GM19240 (cell line): ENCODE results near the gene CRADD.
"Not testable (repeated sequence)": the region's sequence is repeated elsewhere in the genome, so short reads cannot be mapped to it uniquely, and the experiment has no call there.

Experiments used
- DNase-seq: peaks from one replicate; pipeline ENCODE4 v3.0.0; 2011; ENCODE audit warnings: low spot score; ENCODE audit not compliant: insufficient read length

Gene CRADD

DNA sequence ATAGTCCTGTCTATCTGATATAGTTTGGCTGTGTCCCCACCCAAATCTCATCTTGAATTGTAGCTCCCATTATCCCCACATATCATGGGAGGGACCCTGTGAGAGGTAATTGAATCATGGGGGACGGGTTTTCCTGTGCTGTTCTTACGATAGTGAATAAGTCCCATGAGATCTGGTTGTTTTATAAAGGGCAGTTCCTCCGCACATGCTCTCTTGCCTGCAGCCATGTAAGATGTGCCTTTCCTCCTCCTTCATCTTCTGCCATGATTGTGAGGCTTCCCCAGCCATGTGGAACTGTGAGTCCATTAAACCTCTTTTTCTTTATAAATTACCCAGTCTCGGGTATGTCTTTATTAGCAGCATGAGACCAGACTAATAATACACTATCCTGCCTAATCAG, 251.9 kb downstream of the CRADD start:
- DNase-seq = not testable (repeated sequence)

DNA sequence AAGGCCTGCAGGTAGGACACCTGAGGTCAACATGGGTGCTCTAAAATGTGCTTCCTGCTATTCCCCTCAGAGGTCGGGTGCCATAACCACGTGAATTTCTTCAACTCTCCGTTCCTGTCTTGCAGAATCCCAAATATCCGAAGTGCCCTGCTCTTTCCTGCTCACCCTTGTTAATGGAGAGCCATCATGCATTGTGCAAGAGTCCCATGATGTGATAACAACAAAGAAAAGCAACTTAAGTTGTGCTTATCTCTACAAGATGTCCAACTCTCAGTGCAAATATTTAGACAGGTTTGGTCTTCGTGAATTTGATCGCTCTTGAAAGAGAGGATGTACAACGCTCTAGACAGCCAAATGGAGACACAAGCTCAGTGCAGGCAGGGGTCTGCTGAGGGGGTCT, 260.6 kb downstream of the CRADD start:
- no peak for DNase-seq

DNA sequence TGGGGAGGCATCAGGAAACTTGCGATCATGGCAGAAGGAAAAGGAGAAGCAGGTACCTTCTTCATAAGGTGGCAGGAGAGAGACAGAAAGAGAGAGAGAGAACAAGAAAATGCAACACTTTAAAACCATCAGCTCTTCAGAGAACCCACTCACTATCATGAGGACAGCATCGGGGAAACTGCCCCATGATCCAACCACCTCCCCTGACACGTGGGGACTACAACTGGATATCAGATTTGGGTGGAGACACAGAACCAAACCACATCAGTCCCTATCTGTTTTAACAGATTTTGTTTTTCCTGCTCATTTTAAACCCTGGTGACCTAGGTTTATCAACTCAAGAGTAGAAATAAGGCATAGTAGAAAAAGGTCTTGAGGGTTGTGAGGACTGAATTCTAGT, 261.1 kb downstream of the CRADD start:
- no peak for DNase-seq

DNA sequence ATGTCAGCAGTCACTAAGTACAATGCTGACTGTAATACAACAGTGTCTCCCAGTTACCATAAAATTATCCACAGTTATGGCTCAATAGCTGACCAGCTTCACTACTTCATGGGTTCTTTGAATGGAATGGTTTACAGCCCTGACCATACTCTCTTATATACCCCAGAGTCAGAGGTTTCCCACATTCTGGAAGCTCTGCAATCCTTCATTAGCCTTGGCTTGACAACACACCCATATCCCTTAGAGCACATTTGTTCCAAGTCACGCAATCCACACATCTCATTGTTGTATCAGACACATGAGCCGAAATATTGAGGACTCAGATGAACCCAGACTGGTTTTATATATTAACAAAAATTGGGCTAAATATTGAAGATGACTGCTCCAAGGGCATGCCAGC, 261.8 kb downstream of the CRADD start:
- DNase-seq = no peak

DNA sequence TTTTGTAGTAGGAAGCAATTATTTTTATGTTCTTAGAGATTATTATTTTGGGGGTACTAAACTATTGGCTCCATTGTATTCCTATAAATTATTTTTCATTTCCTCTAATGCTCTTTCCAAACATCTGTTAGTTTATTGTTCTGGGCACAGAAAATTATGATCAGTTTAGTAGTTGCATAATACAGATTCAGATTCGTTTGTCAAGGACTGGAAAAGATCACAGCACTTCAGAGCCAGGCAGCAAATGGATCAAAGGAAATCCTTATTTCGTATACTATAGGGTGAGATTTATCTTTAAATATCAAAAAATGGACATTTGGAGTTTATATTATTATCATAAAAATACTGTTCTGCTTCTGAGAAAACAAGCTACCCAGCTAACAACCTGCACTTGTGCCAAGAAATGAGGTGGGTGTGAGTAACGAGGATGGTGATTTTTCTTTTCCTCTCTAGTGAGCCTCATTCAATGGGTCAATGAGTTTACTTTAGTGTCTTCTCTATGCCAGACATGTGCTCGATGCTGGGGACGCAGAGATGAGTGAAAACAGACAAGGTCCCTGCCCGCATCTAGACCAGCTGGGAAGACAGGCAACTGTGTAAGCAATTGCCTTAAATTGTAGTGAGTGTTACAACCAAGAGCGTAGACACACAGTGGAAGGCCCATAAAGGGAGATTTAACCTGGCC, 262.6 kb downstream of the CRADD start:
- no peak for DNase-seq

DNA sequence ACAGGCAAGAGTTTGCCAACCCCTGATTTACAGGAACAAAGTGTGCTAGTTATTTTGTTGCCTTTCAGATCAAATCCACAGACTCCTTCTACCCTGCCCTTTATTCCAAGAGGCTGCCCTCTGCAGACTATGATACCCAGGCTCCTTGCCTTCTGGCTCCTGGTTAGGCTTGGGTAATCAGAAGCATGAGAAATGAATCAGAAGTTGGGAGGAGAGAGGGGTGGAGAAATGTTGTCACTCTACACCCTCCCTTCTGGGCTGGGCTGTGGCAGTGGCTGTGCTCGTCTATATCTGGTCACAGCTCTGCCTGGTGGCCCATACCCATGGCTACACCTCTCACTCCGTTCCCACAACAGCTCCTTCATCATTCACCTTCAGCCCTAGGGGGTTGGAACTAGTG, 266.6 kb downstream of the CRADD start:
- DNase-seq = no peak

DNA sequence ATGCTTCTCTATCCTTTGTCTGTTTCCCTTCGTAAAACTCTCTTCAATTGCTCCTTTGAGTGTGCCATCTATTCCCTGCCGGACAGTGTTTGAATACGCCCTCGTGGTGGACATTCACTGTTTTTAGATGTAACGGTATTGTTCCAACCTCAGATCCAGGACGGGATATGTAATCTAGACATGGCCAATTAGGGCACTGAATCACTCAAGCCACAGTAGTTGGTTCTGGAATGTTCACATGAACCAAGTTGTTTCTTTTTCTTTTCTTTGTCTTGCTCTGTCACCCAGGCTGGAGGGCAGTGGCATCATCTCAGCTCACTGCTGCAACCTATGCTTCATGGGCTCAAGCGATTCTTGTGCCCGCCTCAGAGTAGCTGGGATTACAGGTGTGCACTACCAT, 267.0 kb downstream of the CRADD start:
- no peak for DNase-seq
